IPS DF 19.7 (cell line): Measurements from ENCODE around the gene MAST4.
"Not testable (repeated sequence)": the region's sequence is repeated elsewhere in the genome, so short reads cannot be mapped to it uniquely, and the experiment has no call there.

ENCODE experiments used
- DNase-seq: peaks from one replicate; pipeline ENCODE4 v3.0.0-alpha.2; 2013; ENCODE audit warnings: low read depth, low spot score

The MAST4 gene

DNA sequence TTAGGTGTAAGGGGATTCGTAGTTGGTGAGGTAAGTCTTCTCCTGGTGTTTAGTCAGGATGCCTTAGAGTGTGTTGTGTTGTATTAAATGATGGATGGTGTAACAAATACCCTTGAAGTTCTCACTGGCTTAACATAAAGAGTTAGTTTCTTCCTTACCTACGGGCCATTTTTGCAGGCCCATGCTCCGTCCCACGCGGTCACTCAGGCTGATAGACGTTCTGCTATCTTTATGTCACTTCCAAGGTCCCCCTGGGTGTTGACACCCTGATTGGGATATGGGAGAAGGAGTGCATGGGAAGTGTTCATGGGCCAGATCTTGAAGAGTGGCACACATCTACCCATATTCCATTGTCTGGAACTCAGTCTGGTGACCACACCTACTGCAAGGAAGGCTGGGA, 214.0 kb downstream of the MAST4 start:
- DNase-seq, result no peak

DNA sequence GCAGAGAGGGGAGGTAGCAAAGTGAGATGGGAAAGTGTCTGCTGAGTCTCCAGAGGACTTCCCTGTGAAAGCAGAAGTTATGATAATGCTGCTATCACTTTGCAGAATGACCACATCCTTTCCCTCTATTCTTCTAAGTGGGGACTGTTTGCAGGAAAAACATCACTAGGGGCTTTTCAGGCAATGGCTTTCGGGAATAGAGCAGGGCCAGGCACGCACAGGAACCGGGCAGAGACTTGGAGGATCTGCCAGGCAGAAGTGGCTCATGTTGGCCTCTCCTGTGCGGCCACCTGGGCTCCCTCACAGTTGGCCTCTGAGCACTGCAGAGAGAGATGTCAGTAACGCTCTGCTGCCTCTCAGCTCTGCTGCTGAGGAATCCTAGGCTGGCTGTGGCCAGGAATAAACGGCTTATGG, 214.7 kb downstream of the MAST4 start:
- no peak for DNase-seq

DNA sequence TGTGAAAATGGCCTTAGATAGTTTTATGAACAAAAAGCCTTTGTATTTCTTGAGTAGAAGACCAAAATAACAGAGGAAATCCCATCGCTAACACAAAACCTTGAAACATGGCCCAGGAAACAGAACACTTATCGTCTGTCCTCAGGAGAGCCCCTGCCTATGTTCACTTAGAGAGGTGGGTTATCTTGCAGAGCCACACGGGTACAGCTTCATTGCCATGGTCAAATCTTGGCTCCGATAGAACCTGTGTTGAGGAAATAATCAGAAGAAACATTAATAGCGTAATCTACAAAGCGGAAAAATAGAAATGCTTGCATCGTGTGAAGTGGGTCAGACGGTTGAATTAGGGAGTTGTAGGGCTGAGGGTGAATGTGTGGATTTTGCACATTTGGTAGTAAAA, 216.1 kb downstream of the MAST4 start:
- no peak for DNase-seq

DNA sequence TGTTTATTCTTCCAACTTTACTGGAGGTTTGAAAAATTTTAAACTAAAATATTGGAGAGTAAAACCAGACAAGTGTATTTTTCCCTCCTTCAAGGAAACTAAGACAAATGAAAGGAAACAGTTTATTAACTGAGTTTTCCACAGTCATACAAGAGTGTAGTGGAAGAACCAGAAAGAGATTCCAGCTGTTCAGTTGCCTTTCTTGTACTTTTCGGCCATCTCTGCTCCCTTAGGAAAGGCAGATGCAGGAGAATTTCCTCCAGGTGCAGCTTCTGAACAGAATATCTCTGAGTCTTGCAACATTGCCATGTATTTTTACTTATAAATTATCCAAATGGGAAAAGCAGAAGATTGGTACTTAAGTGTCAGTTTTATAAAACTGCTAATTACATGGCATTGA, 217.1 kb downstream of the MAST4 start:
- no peak for DNase-seq

DNA sequence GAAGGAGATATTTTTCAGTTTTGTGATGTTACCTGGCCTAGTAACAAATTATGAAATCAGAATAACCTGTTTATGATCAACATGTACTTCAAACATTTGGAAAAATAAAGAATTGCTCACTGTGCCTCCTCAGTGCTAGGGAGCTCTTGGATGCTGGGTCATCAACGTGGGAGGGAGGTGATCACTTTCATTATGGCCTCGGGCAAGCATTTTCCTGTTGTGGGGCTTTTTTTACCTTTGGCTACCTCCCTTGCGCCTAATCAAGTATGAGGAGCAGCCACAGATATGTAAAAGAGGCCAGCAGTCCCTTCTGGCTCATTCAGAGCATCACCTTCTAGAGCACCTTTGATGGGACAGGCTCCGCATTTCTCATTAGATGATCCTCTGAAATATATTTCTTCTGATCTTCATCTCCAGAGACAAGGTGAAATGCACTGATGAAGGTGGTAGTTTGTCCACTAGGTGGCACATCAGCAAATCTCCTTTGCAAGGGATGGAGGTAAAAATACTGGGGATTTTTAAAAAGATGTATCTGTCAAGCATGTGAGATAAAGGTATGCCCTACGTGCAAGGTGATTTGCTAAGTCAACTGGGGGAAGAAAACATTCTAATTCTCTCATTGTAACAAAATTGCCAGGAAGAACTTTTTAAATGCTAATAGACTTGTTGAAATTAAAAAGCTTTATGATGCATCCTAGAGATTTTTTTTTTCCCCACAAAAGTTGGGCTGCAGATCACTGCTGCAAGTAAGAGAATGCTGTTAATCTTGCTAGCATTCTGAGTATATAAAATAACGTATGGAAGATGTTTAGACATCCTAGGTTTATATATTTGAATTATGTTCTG, 218.2 kb downstream of the MAST4 start:
- DNase-seq, result no peak

DNA sequence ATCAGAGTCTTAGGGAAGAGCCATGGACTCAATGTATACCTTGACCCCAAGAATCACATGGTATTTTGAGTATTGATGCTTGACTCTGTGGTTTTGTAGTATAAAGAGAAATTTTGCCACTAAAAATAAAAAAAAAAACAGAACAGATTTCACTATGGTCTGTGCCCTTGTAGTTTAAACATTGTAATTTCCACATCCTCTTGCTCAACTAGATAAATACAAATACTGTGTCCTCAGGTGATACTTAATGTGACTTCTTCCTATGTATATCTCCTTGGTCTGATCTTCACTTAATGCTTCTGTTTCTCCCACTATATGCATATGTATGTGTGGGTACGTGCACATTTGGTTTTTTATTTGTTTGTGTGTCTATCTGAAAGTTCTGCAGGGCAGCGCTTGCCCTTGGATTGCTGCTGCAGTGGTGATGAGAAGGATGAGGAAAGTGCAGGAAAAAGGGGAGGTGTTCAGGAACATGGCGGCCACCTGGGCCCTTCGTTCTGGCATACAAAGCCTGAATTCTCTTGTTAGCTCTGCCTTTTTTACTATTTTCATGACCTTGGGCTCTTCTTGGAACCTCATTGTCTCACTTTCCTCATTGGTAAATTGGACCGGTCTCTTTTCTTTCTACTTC, 222.2 kb downstream of the MAST4 start:
- no peak for DNase-seq

DNA sequence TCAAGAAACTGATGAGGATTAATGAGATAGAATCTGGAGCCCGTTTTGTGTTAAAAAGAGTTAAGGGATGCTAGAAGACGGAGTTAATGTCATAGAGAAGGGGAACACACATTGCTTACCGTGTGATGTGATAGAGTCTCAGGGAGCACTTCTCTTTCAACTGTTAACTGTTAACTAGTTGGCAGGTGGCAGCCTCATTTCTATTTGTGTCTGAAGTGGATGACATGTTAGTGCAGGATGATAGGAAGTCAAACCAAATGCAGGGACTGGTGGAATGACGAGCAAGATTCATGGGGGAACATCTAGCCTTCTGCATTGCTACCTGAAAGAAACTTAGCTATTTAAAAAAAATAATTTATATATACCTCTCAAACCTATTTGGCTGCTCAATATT, 222.7 kb downstream of the MAST4 start:
- DNase-seq, result no peak

DNA sequence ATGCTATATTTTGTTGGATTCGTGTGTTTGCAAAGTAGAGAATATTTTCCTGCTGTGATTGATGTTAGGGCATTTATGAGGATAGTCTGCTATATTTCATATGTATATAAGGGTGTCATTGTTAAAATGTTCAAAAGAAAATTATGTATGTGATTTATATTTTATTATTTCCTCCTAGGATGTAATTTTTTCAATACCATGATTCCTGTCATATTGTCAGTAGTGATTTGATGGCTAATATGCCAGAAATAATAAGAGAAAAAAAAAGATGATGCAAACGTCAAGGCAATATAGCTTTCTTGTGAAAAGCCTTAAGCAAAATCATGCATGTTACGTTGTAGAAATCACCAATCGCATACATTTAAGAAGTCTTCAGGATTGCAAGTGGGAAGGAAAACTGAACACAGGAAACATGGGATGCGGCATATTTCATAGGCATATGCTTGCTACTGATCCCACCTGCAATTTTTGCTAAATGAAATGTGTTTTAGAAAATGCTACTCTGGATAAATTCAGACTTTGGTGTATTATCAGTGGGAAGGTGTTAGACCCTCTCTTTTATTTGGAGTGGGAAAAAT, 224.5 kb downstream of the MAST4 start:
- DNase-seq, result no peak

DNA sequence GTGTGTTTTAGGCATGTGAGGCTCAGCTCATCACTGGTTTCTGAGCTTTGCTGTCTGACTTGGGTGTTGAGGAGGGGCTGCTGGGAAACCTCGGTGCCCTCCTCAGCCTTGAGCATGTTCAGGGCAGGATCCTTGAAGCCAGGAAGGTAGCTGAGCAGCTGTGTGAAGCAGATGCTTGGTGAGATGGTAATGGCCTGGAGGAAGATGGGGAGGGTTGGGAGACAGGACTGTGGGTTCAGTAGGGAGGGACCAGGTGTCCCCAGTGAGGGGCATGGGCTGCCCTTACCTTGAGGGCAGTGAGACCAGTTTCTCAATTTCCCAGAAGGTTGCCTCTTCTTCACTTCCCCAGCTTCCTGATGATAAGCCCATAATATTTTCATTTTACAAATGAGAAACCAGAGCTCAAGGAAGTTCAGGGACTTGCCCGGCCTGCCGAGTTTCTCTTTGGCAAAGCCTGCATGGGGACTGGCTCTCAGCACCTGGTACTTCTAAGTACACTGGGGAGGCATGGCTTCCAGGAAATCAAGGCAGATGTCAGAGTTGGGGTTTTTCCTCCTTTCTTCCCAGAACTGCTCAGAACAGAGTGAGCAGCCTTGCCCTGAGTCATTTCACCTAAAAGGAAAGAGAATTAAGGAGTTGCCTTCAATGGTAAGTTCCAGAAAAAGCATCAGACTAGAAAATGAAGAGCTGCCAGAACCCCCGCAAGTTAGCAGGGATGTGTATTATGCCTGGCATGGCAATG, 225.7 kb downstream of the MAST4 start:
- DNase-seq, result no peak

DNA sequence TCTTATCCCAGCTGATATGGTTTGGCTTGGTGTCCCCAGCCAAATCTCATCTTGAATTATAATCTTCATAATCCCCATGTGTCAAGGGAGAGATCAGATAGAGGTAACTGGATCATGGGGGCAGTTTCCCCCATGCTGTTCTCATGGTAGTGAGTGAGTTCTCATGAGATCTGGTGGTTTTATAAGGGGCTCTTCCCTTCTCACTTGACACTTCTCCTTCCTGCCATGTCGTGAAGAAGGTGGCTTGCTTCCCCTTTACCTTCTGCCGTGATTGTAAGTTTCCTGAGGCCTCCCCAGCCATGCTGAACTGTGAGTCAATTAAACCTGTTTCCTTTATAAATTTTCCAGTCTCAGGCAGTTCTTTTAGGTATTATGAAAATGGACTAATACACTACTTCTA, 226.7 kb downstream of the MAST4 start:
- not testable (repeated sequence) for DNase-seq

DNA sequence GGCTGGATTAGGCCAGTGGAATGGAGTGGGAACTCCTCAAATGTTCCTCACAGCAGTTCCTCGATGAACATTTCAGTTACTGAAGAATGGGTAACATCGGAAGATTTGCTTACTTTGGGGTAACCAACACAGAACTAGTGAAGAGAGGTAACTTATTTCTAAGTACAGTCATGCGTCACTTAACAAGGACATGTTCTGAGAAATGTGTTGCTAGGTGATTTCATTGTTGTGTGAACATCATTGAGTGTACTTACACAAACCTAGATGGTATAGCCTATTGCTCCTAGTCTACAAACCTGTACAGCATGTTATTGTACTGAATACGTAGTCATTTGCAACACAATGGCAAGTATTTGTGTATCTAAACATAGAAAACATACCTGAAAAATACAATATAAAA, 228.3 kb downstream of the MAST4 start:
- DNase-seq, result no peak

DNA sequence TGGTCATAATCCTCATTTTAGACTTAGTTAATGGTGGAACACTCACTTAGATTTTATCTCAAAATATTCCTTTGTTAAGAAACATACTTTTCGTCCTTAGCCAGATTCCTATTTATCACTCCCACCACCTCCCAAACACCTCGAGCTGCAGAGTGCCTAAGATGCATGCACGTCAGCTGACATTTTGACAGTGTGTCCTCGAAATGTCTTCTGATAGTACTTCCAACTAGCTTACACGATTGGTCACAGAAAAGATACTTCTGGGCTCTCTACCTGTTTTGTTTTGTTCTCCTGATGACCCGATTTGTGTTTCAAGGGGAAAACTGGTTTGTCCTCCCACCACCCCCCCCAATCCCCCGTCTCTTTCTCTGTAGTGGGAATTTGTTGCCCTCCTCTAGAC, 230.1 kb downstream of the MAST4 start:
- DNase-seq, result no peak

DNA sequence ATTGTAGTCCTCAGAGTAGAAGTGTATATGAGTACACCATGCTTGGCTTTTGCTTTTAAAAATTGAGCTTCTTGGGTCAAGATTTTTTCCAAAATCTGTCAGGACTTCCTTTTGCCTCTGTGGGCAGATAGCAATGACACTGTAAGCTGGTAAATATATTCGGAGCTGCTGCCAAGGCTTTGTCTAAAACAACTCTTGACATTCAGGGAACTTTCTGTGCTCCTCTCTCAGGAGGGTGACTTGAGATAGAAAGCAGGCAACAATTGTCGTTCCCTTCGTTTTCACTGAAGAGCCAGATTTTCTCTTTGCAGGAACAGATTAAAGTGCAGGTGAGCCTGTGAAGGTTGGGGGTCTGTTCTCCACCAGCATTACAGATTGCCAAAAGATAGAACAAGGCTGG, 230.5 kb downstream of the MAST4 start:
- DNase-seq, result no peak

DNA sequence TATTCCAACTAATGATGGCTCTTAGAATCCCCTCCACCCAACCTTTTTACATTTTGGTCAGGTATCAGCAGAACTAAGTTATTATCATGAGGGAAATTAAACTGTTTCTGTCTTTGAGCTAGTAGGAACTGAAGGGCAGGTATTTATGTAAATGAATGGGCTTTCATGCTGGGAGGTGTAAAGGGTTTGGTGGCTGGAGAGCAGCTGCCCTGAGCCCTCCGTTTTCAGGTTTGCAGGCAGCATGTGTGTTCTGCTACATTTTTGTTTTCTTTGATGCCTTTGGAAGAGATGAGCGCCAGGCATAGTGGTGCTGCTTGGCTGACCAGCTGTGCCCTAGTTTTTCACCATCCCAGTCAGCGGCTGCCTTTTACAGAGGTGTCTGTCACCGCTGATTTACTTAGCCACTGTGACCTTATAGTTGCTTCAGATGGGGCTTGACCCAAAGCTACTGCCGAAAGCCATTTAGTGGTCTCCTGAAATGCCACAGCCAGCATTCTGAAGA, 231.9 kb downstream of the MAST4 start:
- DNase-seq, result no peak

DNA sequence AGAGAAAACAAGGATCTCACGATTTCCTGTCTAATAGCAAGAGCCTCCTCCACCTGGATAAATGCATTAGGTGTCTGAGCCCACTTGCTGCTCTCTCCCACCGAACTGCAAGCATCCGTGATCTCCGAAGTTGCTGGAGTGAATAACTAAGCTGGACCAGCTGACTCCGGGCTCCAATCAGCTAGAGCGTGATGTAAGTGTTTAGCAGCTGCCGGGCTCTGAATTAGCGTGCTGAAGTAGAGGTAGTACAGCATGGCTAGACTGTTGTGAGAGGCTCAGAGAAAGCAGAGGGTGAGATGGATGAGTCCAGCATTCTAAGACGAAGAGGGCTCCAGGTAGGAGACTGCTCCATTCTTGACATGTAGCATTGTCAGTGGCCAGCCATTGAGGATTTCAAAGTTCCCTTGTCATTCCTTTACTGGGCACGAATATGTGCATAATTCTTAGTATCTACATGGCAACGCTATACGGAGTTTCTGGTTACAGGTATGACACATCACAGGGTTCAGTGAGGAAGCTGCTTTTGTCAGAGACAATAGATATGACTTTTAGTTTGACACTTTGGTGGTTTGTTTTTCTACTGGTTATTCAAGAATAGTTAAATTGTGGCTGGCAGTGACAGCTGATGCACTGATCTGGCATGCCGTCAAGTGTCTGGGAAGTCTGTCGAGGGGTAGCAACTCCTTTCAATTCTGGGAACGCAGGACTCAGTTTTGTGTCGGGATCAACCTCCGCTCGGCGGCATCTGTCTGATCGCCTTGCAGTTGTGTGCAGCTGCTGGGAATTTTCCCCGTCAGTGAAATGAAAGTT, 232.6 kb downstream of the MAST4 start:
- no peak for DNase-seq

DNA sequence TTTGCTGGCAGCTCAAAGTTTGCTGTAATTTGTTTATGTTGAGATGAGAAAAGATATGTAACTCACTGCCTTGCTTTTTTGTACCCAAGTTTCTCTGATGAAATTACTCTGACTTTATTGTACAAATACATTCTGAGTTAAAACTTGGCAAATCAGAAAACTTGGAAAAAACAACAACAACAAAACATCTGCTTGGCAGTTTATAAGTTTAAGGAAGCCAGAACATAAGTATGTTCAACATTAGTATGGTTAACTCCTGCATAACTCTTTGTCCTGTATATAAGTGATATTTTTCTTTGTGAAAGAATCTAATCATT, 233.1 kb downstream of the MAST4 start:
- DNase-seq, result no peak

DNA sequence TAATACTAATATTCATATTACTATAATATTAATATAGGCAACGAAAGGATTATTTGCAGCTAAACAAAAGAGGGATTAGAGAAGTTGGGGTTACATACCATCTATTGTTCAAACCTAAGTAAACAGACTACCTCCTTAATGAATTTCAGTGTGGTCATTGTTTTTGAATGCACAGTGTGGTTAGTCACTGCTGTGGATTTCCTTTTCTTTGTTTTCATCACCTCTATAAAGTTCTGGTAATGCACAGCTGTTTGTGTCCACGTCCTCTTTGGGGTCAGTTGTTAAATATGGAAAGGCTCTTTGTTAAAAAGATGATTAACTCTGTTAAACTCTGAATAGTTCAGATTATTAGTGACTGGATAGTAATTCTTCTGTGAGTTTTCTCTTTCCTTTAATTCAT, 233.6 kb downstream of the MAST4 start:
- no peak for DNase-seq

DNA sequence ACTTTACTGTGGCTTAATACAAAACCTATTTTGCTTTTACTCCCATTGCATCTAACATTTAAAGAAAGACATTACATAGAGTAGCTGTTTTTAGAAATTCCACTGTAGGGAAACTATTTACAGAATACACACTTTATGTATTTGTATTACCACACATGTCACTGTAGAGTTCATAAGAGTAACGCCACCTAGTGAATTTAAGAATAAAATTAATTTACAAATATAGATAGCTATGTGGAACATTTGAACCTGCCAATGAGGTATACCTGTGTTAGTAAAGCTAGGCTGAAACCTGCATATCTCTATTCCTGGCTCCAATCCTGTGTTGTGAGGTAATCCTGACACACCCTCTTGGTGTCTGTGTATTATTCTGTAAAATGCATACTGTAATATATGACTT, 234.4 kb downstream of the MAST4 start:
- no peak for DNase-seq

DNA sequence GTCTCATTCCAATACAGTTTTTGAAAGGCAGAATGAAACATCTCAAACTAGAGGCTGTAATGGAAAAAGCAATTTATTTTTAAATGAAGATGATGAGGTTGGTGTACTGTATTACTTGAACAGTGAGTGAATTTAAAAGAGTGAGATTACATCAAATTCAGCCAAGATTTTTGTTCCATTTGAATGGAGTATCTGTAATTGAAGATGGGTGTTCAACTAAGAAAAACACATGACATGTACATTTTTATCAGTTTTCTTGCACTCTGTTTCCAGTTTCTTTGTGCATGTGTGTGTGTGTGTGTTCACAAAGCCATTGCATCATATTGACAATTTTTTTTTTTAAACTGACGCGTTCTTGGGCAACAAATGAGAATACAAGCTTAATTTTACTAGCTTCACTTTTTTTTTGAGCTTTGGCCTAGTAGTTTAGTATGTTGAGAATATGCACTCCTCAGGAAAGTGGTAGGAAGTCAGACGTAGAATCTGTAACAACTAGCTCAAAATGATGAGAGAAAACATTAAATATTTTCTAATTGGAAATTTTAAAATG, 243.5 kb downstream of the MAST4 start:
- no peak for DNase-seq

DNA sequence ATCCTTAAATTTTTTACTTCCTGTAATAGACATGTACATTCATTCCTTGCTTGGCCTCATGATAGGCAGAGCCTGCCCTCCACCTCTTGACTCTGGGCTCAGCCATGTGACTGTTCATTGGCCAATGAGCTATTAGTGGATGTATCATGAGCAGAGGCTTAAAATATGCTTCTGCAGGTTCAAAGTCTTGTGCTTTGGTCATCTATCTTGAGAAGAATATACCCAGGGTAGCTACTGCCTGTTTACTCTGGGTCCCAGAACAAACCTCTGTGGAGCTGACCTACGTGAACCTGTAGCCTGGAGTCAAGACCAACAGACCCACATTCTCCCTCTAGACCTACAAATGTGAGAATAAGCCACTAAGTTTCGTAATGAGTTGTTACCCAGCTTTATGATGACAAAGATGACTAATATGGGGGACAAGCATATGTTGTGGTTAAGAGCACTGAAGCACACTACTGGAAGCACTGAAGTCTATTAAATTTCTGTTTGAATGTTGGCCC, 244.4 kb downstream of the MAST4 start:
- no peak for DNase-seq

DNA sequence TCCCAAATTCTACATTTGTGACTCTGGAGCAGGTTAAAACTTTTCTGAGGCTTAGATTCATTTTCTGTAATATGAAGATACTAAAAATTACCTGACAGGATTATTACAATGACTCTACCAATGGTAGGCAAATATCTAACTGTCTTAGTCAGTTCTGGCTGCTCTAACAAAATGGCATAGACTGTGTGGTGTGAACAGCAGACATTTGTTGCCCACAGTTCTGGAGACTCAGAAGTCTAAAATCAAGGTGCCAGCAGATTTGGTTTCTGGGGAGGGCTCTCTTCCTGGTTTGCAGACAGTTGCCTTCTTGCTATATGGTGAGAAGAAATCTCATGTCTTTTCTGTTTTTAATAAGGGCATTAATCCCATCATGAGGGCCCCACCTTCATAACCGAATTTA, 245.1 kb downstream of the MAST4 start:
- DNase-seq, result no peak
